HG02759 (cell line): ENCODE measurements around the gene MSANTD1.

Experiments
- ATAC-seq: cut with Tn5 transposase; IDR thresholded peaks from one replicate; pipeline ENCODE4 v1.9.1; 2021; ENCODE audit warnings: mild to moderate bottlenecking, moderate library complexity; ENCODE audit not compliant: unreplicated experiment

MSANTD1 gene

DNA sequence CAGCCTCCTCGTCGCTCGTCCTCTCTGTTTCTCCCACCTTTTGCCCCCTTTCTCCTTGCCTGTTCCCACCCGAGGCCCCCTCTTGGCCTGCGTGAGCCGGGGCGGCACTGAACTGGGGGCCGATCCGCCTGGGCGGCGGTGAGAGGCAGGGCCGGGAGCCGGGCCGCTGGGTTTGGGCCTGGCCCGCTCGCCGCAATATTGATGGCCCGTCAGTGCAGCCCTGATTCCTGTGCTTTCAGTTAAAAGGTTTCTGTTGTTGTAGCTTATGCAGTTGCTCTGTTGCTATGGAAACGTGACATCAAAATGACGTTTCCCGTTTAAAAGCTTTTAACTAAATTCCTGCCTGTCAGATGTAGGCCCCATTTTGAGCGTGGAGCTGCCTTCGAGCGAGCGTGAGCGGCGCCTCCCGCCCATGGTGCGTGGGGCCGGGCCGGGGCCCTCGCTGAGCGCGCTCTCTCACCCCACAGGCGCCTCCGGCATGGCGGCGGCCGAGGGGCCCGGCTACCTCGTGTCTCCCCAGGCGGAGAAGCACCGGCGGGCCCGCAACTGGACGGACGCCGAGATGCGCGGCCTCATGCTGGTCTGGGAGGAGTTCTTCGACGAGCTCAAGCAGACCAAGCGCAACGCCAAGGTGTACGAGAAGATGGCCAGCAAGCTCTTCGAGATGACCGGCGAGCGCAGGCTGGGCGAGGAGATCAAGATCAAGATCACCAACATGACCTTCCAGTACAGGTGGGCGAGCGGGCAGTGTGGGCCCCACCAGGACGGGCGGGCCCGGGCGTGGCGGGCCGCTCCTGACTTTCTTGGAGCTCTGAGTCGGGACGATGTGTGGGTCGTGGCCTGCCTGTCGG lies at the start of gene MSANTD1:
Gene MSANTD1, plus strand, starts transcription at position 349 of the 851 bp plus-strand sequence. Its CDS starts 64 bp downstream, at position 413.
- no peak for ATAC-seq

GRCh38 chr4:3199653-3200422 lies 49.1 kb upstream of the MSANTD1 start:
- ATAC-seq: no peak

GRCh38 chr4:3200423-3201090 lies 48.4 kb upstream of the MSANTD1 start:
- no peak for ATAC-seq

GRCh38 chr4:3201718-3202702 lies 46.9 kb upstream of the MSANTD1 start:
- peak; percentile 59 for ATAC-seq

- ATAC-seq: no peak
Measured at GRCh38 chr4:3202836-3203820, 45.8 kb upstream of the MSANTD1 start.

GRCh38 chr4:3203971-3204431 lies 45.0 kb upstream of the MSANTD1 start:
- no peak for ATAC-seq

DNA sequence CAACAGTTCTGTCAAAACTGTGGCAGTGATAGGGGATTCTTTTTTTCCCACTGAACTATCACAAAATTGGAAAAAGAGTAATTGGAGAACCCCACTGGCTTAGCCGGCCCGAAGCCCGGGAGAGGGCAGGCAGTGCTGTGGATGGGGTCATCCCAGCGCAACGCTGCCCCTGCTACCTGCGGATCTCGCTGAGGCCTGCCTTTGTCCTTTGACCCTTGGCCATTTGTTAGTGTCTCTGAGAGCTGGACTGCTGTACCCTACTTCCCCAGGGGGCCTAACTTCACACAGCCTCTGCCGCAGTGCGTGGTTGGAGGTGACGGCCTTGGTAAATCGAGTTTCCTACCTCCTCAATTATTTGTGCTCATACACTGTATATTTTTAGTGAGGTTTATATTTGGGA lies 43.0 kb upstream of the MSANTD1 start:
- ATAC-seq: no peak

- no peak for ATAC-seq
Measured at GRCh38 chr4:3206439-3207100, 42.4 kb upstream of the MSANTD1 start.

- ATAC-seq: no peak
Measured at GRCh38 chr4:3207531-3208037, 41.4 kb upstream of the MSANTD1 start.

DNA sequence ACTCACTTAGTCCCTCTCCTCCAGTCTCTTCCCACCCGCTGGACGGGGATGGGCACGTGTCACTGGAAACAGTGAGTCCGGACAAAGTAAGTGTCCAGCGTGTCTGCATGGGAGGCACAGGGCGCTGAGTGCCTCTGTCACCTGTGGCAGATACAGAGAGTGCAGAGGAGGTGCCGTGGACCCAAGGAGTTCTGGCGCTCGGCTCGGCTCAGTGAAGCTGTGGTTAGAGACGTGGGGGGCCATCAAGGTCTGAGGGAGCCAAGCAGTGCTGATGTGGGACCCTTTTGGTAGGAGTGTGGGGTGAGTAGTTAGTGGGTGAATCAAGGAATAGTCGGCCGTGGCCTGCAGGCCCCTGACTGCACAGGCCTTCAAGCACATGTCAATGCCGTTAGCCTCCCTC lies 40.1 kb upstream of the MSANTD1 start:
- ATAC-seq: no peak

GRCh38 chr4:3209551-3210325 lies 39.2 kb upstream of the MSANTD1 start:
- no peak for ATAC-seq

- no peak for ATAC-seq
Measured at GRCh38 chr4:3210467-3210866, 38.5 kb upstream of the MSANTD1 start.

DNA sequence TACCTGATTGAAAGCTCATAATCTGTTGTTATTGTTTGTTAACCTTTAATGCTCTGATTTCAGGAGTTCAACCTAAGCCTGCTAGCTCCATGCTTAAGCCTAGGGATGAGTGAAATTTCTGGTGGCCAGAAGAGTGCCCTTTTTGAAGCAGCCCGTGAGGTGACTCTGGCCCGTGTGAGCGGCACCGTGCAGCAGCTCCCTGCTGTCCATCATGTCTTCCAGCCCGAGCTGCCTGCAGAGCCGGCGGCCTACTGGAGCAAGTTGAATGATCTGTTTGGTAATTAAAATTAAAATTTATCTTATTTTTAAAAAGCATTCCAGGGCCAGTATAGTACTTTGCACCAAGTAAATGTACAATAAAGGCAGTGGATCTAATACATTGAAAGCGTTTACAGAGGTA lies 37.1 kb upstream of the MSANTD1 start:
- ATAC-seq: no peak

DNA sequence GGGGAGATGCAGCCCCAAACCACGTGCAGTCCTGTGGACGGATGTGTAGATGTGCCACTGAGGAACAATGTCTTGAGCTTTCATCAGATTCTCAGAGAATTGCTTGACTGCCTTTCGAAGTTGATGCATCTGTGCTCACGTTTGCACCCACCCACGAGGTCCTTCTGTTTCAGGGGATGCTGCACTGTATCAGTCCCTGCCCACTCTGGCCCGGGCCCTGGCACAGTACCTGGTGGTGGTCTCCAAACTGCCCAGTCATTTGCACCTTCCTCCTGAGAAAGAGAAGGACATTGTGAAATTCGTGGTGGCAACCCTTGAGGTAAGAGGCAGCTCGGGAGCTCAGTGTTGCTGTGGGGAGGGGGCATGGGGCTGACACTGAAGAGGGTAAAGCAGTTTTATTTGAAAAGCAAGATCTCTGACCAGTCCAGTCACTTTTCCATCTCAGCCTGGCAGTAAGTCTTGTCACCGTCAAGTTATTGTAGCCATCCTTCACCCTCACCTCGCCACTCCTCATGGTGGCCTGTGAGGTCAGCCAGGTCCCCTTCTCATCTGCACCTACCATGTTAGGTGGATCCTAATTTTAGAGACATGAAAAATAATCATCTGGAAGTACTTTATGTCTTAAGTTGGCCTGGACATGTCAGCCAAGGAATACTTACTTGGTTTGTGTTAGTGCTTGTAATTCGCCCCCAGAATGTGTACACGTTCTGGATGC lies 36.4 kb upstream of the MSANTD1 start:
- ATAC-seq: no peak

DNA sequence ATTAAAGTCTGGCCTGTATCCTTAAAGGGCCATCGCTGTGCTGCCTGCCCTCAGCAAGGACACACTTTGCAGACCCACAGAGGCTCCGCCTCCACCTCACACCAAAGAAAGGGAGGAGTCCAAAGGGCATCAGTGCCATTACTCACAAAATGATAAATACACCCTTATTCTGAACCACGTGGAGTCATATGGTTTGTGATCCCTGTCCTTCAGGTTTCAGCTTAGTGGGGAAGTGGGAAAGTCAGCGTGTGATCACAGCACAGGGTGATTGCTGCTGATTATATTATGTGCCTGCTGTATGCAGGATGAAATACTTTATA lies 35.9 kb upstream of the MSANTD1 start:
- no peak for ATAC-seq

GRCh38 chr4:3213661-3214250 lies 35.2 kb upstream of the MSANTD1 start:
- ATAC-seq: no peak

- no peak for ATAC-seq
Measured at GRCh38 chr4:3215256-3215655, 33.7 kb upstream of the MSANTD1 start.
